IMR-90 (cell line): ENCODE data around the gene USH2A. TPM values are rescaled to one million over a fixed set of nuclear protein-coding genes. Genes with fewer than 3 reads are reported as not detected.

ENCODE experiments used
- ATAC-seq: fragments of 200-7000 bp; cut with Tn5 transposase; 2 replicates; pipeline ENCODE4 v1.9.1; 2020; ENCODE audit warnings: low read depth, mild to moderate bottlenecking, moderate library complexity
- BruUV-seq: library from RNA; stranded (reverse); fragments of 400-500 nt; replicated peaks from 2 replicates; lab custom pipeline; 2021; lab: Mats Ljungman, UMichigan
- CTCF ChIA-PET: fragments of 300-600 bp; formaldehyde crosslinking; extraction: SDS; loops from one replicate; lab custom pipeline; 2021; ENCODE audit warnings: antibody characterized with exemption; lab: Yijun Ruan, JAX
- POLR2A ChIA-PET: fragments of 300-600 bp; sonication (Branson Sonifier 250); formaldehyde crosslinking; loops from one replicate; lab custom pipeline; 2022; ENCODE audit warnings: antibody characterized with exemption; ENCODE audit not compliant: unreplicated experiment; lab: Charles Lee
- DNase-seq: peaks from one replicate; pipeline ENCODE4 v3.0.0; 2013
- H2AFZ ChIP-seq: replicated peaks from 2 replicates; pipeline ENCODE3; 2013; ENCODE audit warnings: low read length, mild to moderate bottlenecking; ENCODE audit not compliant: poor library complexity
- H2AK5ac ChIP-seq: 2 replicates; pipeline ENCODE4 v1.6.1; 2013; ENCODE audit warnings: low read depth, low read length, inconsistent platforms
- H2AK9ac ChIP-seq: replicated peaks from 2 replicates; pipeline ENCODE3; 2013; ENCODE audit warnings: mild to moderate bottlenecking, low read depth, low read length, moderate library complexity; ENCODE audit not compliant: poor library complexity
- H2BK120ac ChIP-seq: 2 replicates; pipeline ENCODE4 v1.6.1; 2013; ENCODE audit warnings: low read depth, low read length, inconsistent platforms
- H2BK15ac ChIP-seq: 3 replicates; pipeline ENCODE4 v1.6.1; 2013; ENCODE audit warnings: low read depth, low read length, inconsistent platforms
- H2BK20ac ChIP-seq: 2 replicates; pipeline ENCODE4 v1.6.1; 2013; ENCODE audit warnings: low read depth, mild to moderate bottlenecking, inconsistent platforms, low read length, moderate library complexity
- H2BK5ac ChIP-seq: 2 replicates; pipeline ENCODE4 v1.6.1; 2013; ENCODE audit warnings: mild to moderate bottlenecking, low read depth, low read length, inconsistent platforms; ENCODE audit not compliant: poor library complexity, severe bottlenecking
- H3K14ac ChIP-seq: replicated peaks from 2 replicates; pipeline ENCODE4 v1.6.1; 2013; ENCODE audit warnings: low read depth, low read length, inconsistent platforms
- H3K18ac ChIP-seq: 2 replicates; pipeline ENCODE4 v1.6.1; 2013; ENCODE audit warnings: low read depth, low read length, control low read depth
- H3K23ac ChIP-seq: 2 replicates; pipeline ENCODE4 v1.6.1; 2013; ENCODE audit warnings: low read depth, low read length, inconsistent platforms
- H3K27ac ChIP-seq: 2 replicates; pipeline ENCODE4 v1.5.1; 2013; ENCODE audit warnings: mild to moderate bottlenecking, control low read depth, low read length; ENCODE audit not compliant: insufficient read depth
- H3K27me3 ChIP-seq: 2 replicates; pipeline ENCODE4 v1.6.1; 2013; ENCODE audit warnings: low read length; ENCODE audit not compliant: control insufficient read depth, insufficient read depth
- H3K36me3 ChIP-seq: 2 replicates; pipeline ENCODE4 v1.6.1; 2013; ENCODE audit warnings: low read length, mixed read lengths; ENCODE audit not compliant: control insufficient read depth, insufficient read depth
- H3K4ac ChIP-seq: 2 replicates; pipeline ENCODE4 v1.6.1; 2013; ENCODE audit warnings: low read depth, low read length, inconsistent platforms
- H3K4me1 ChIP-seq: 2 replicates; pipeline ENCODE4 v1.6.1; 2013; ENCODE audit warnings: low read length, mixed read lengths; ENCODE audit not compliant: control insufficient read depth, insufficient read depth
- H3K4me2 ChIP-seq: 2 replicates; pipeline ENCODE4 v1.6.1; 2013; ENCODE audit warnings: low read depth, mild to moderate bottlenecking, control low read depth, low read length, moderate library complexity
- H3K4me3 ChIP-seq: 2 replicates; pipeline ENCODE4 v1.5.1; 2013; ENCODE audit warnings: low read depth, mild to moderate bottlenecking, control low read depth, low read length, moderate library complexity; ENCODE audit not compliant: insufficient read depth
- H3K56ac ChIP-seq: 2 replicates; pipeline ENCODE4 v1.6.1; 2013; ENCODE audit warnings: low read length, inconsistent platforms; ENCODE audit not compliant: insufficient read depth; ENCODE audit errors: extremely low read depth
- H3K79me1 ChIP-seq, 2 experiments: 2 replicates each; pipeline ENCODE4 v1.6.1; 2013; ENCODE audit warnings: low read length in 2 of 2, inconsistent platforms in 1 of 2, low read depth in 1 of 2
- H3K9ac ChIP-seq: 2 replicates; pipeline ENCODE4 v1.6.1; 2013; ENCODE audit warnings: low read depth, low read length, control low read depth
- H3K9me1 ChIP-seq: 2 replicates; pipeline ENCODE4 v1.6.1; 2013; ENCODE audit warnings: low read length, inconsistent platforms; ENCODE audit not compliant: insufficient read depth
- H3K9me3 ChIP-seq: 2 replicates; pipeline ENCODE4 v1.6.1; 2013; ENCODE audit warnings: low read length; ENCODE audit not compliant: control insufficient read depth, insufficient read depth
- H4K20me1 ChIP-seq: 2 replicates; pipeline ENCODE4 v1.6.1; 2013; ENCODE audit warnings: low read length, inconsistent platforms; ENCODE audit not compliant: insufficient read depth
- H4K5ac ChIP-seq: 2 replicates; pipeline ENCODE4 v1.6.1; 2013; ENCODE audit warnings: mild to moderate bottlenecking, low read depth, low read length, control low read depth
- H4K8ac ChIP-seq, 2 experiments: 2 replicates each; pipeline ENCODE4 v1.6.1; 2013; ENCODE audit warnings: low read depth in 2 of 2, low read length in 2 of 2, control low read depth in 1 of 2, inconsistent platforms in 1 of 2
- H4K91ac ChIP-seq: 2 replicates; pipeline ENCODE4 v1.6.1; 2013; ENCODE audit warnings: low read depth, low read length, inconsistent platforms; ENCODE audit not compliant: insufficient read depth
- BHLHE40 ChIP-seq: fragments of 150-350 bp; IDR thresholded peaks from 2 replicates; pipeline ENCODE4 v1.6.1; 2016; ENCODE audit warnings: mild to moderate bottlenecking, low read depth, low read length
- CEBPB ChIP-seq: IDR thresholded peaks from 2 replicates; pipeline ENCODE4 v1.6.1; 2012; ENCODE audit warnings: low read depth, low read length, improper control_type of control experiment
- CHD1 ChIP-seq: IDR thresholded peaks from 2 replicates; pipeline ENCODE4 v1.6.1; 2012; ENCODE audit warnings: low read depth, low read length, improper control_type of control experiment
- CTCF ChIP-seq: conservative IDR thresholded peaks from 2 replicates; pipeline ENCODE4 v1.5.1; 2012; ENCODE audit warnings: mild to moderate bottlenecking, low read depth, low read length, improper control_type of control experiment
- ELK1 ChIP-seq: fragments of 150-350 bp; IDR thresholded peaks from 2 replicates; pipeline ENCODE4 v1.6.1; 2016; ENCODE audit warnings: low read depth, mild to moderate bottlenecking, low read length, moderate library complexity, borderline replicate concordance
- FOS ChIP-seq: fragments of 150-350 bp; IDR thresholded peaks from 2 replicates; pipeline ENCODE4 v1.6.1; 2016; ENCODE audit warnings: low read depth, low read length
- MAFK ChIP-seq: IDR thresholded peaks from 2 replicates; pipeline ENCODE4 v1.6.1; 2012; ENCODE audit warnings: low read depth, low read length, improper control_type of control experiment
- MAZ ChIP-seq: IDR thresholded peaks from 2 replicates; pipeline ENCODE4 v1.6.1; 2012; ENCODE audit warnings: low read depth, mild to moderate bottlenecking, low read length, improper control_type of control experiment, moderate library complexity, borderline replicate concordance
- MXI1 ChIP-seq: IDR thresholded peaks from 2 replicates; pipeline ENCODE4 v1.6.1; 2012; ENCODE audit warnings: low read depth, mild to moderate bottlenecking, low read length, moderate library complexity, borderline replicate concordance
- NFE2L2 ChIP-seq: fragments of 150-350 bp; IDR thresholded peaks from 2 replicates; pipeline ENCODE4 v1.6.1; 2016; ENCODE audit warnings: low read depth, mild to moderate bottlenecking, low read length
- POLR2A ChIP-seq: IDR thresholded peaks from 2 replicates; pipeline ENCODE4 v1.6.1; 2012; ENCODE audit warnings: mild to moderate bottlenecking, low read depth, low read length
- RAD21 ChIP-seq: IDR thresholded peaks from 2 replicates; pipeline ENCODE4 v1.6.1; 2012; ENCODE audit warnings: low read length, improper control_type of control experiment
- RCOR1 ChIP-seq: IDR thresholded peaks from 2 replicates; pipeline ENCODE4 v1.6.1; 2012; ENCODE audit warnings: mild to moderate bottlenecking, low read length, improper control_type of control experiment; ENCODE audit not compliant: insufficient replicate concordance
- RFX5 ChIP-seq: IDR thresholded peaks from 2 replicates; pipeline ENCODE4 v1.8.0; 2012; ENCODE audit warnings: low read depth, mild to moderate bottlenecking, low read length, moderate library complexity
- SMC3 ChIP-seq: fragments of 150-350 bp; IDR thresholded peaks from 2 replicates; pipeline ENCODE4 v1.6.1; 2016; ENCODE audit warnings: low read depth, mild to moderate bottlenecking, antibody characterized with exemption, low read length, moderate library complexity
- USF2 ChIP-seq: fragments of 150-350 bp; IDR thresholded peaks from 2 replicates; pipeline ENCODE4 v1.6.1; 2017; ENCODE audit warnings: mild to moderate bottlenecking, antibody characterized with exemption, low read length, low read depth
- WGBS, 2 experiments: methylation state at CpG; one replicate each; pipeline versions ENCODE4 v1.1.5 to v1.1.7; 2013; ENCODE audit warnings: missing lambda C conversion rate in 2 of 2; ENCODE audit not compliant: insufficient read length in 1 of 2; ENCODE audit errors: extremely low coverage in 2 of 2; 5-methylcytosine and 5-hydroxymethylcytosine counted together
- dilution Hi-C: fragments of 300-500 bp; cut with HindIII; formaldehyde crosslinking; loops from one replicate; pipeline ENCODE4 v1.14.3; 2018; ENCODE audit warnings: low sequenced_read_pairs; ENCODE audit not compliant: unreplicated experiment
- in situ Hi-C: fragments of 300-500 bp; cut with MboI; formaldehyde crosslinking; loops from 3 replicates; pipeline ENCODE4 v1.14.3; 2019; ENCODE audit warnings: low sequenced_read_pairs, inconsistent platforms, mixed read lengths
- intact Hi-C: fragments of 100-400 bp; cut with micrococcal nuclease; formaldehyde crosslinking; loops from 2 replicates; pipeline ENCODE4 v1.10.0; 2022
- polyA plus RNA-seq, 3 experiments: library from polyadenylated mRNA; depleted of rRNA; stranded (reverse); fragments of >200 nt; gene quantifications; 2 replicates each; pipeline ENCODE4 v1.2.3, GENCODE V29; 2012; ENCODE audit warnings: low replicate concordance in 1 of 3
- total RNA-seq: library from RNA; depleted of rRNA; stranded (reverse); fragments of >200 nt; gene quantifications from 2 replicates; pipeline ENCODE4 v1.2.3, GENCODE V29; 2012

USH2A gene
- total and polyA plus RNA-seq, 2 of the 4 experiments (the other 2 are of a cell fraction): under 0.01 to 0.02 TPM

- no peak overlapping the region for H3K27ac ChIP-seq
Measured at GRCh38 chr1:215665215-215665614, 758.0 kb downstream of the USH2A start.

More at GRCh38 chr1:215665215-215665614, 758.0 kb downstream of the USH2A start:
- Histone ChIP-seq H3K14ac (no peak overlapping the region), H3K9me3 (no peaks in the 10 kb centered on the region), H2BK15ac (no peak overlapping the region), H3K9me1 (no peaks in the 10 kb centered on the region; the same call in 1 of the 2 replicates), H3K23ac (no peak overlapping the region), H2AFZ (no peak overlapping the region), H3K18ac (no peak overlapping the region; the same call in 1 of the 2 replicates), H2AK9ac (peak overlapping the region; percentile 1), H3K36me3 (no peaks in the 10 kb centered on the region), H4K91ac (no peak overlapping the region), H3K9ac (no peak overlapping the region), H3K4me1 (peaks cover 8% of the 10 kb centered on the region), H3K27me3 (no peaks in the 10 kb centered on the region), H4K5ac (no peak overlapping the region), H2BK20ac (no peak overlapping the region), H2BK120ac (no peak overlapping the region), H2BK5ac (no peak overlapping the region), H3K4me2 (no peak overlapping the region), H3K4me3 (no peak overlapping the region), H2AK5ac (no peak overlapping the region), H3K56ac (no peak overlapping the region), H3K4ac (no peak overlapping the region), H4K8ac (no peak overlapping the region), H3K79me1 (no peaks in the 10 kb centered on the region), H4K20me1 (no peaks in the 10 kb centered on the region)
- ChIA-PET CTCF (no interaction called here), POLR2A (no interaction called here)
- TF ChIP-seq CHD1 (no peak), POLR2A (no peak), ELK1 (no peak), USF2 (no peak), NFE2L2 (no peak), RAD21 (peak; percentile 17; the same call in 1 of the 2 replicates), RFX5 (no peak), RCOR1 (peak; percentile 63), MAFK (peak; percentile 16; the same call in 1 of the 2 replicates), MAZ (no peak), CEBPB (peak; percentile 68), FOS (peak; percentile 80), BHLHE40 (peak; percentile 45; the same call in 1 of the 2 replicates), MXI1 (no peak), CTCF (peak; percentile 6; the same call in 1 of the 2 replicates), SMC3 (no peak)
- dilution Hi-C loops (no loop called here), in situ Hi-C loops (no loop called here), intact Hi-C loops (no loop called here)
- DNase-seq: peak; percentile 94
- WGBS, 2 experiments: no CpG with 5 or more reads among the region's 4 CpGs
- peak; percentile 82 for ATAC-seq
- no TSS peak for BruUV-seq
